ENCODE results near the gene ATOSB. TPM values are rescaled to one million over a fixed set of nuclear protein-coding genes. Genes with fewer than 3 reads are reported as not detected.
A peak's percentile ranks its signal among the peaks of the same experiment; 100 is the strongest.

Gene ATOSB
- total RNA-seq, 1 experiment from 2014 or later: 10.6 TPM

DNA sequence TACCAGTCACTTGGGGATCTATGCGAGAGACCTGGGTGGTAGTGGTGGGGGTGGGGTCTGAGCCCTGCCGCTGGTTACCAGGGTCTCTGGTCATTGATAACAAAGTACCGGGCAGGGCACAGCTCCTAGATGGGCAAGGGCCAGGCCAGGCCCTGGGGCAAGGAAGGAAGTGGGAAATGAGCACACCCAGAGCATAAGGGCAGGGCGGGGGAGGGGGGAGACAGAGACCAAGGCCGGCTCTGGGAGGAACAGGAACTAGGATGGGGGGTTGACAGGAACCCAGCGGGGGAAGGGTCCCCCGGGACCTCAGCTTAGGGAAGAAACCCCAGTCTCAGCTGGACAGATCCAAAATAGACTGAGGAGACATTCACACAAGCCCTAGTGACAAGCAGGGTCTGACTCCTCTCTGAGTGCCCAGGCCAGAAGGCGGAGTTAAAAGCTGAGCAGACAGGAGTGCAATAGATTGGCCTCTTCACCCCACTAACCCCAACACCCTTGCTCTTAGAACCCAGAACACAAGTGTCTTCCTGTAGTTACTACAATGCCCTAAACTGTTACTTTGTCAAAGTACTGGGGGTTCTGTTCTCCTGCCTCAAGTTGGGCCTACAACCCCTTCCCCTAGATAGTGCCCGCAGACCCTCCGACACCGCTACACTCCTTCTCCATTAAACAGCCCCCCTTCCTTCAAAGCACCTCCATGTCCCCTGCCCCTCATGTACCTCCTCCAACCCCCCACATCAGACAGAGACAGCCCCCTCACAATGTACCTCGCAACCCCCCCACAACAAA, 628 bp downstream of the ATOSB start:
- DNase-seq (ENCODE audit: extremely low read depth, low read depth): no peak

DNA sequence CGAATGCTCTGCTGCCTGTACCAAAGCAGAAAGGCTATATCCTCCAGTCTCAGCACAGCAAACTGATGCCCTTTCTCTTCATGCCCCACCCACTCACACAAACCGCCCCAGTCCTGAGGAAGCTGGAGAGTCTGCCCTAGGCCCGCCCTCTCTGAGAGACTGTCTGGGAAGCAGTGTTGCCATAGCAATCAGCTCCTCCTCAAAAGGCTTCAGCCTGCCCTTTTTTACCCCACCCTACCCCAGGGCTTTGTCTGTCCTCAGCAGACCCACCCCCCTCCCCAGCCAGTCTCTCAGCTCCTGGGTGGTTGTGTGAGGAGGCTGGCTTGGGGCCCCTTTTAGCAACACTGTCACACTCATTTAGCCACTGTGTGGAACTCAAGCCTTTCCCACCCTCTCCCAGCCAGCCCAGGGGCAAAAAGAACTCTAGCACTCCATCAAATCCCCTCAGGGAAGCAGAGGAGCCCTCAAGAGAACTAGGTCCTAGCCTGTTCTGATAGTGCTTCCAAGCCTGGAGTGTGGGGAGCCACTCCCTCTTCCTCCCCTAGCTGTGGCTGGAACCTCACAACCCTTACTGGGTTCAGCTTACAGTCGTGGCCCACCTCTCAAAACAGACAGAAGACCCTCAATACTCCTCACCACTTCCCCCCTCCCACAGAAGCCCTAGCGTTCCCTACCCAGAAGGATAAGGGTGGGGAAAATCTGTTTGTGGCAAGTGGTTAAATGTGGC, 1.4 kb downstream of the ATOSB start:
- peak; percentile 81 for DNase-seq (ENCODE audit: extremely low read depth, low read depth)

DNA sequence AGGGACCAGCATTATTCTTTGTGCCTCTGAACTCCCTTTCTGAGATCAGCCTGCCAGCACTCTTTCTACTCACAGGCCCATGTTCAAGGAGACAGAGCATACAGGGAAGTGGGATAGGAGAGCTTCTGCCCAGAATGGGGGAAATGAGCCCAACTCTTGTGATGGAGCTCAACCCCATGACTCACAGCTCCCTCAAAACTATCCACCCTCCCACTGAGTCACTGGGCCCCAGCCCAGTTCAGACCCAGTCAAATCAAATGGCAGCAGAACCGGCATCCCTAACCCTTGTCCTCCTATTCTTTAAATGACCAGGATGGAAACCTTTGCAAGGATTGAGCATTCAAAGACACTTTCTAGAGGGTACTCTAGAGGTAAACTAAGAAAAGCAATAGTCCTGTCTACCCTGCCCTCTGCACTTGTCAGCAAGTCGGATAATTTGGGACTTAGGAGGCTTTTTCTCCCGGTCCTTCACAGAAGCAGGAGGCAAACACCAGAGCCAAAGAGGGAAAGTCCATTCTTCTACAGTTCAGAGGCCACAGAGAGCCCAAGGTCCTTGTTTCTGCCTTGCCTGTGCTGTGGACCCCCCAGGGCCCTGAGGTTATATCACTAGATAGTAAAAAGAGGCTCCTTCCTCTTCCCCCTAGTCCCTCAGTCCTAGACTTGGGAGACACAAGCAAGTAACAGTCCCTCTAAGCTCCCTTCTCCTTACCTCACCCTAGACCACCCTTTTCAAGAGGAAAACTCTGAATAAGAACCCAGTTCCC, 3.2 kb downstream of the ATOSB start:
- DNase-seq (ENCODE audit: extremely low read depth, low read depth): no peak

DNA sequence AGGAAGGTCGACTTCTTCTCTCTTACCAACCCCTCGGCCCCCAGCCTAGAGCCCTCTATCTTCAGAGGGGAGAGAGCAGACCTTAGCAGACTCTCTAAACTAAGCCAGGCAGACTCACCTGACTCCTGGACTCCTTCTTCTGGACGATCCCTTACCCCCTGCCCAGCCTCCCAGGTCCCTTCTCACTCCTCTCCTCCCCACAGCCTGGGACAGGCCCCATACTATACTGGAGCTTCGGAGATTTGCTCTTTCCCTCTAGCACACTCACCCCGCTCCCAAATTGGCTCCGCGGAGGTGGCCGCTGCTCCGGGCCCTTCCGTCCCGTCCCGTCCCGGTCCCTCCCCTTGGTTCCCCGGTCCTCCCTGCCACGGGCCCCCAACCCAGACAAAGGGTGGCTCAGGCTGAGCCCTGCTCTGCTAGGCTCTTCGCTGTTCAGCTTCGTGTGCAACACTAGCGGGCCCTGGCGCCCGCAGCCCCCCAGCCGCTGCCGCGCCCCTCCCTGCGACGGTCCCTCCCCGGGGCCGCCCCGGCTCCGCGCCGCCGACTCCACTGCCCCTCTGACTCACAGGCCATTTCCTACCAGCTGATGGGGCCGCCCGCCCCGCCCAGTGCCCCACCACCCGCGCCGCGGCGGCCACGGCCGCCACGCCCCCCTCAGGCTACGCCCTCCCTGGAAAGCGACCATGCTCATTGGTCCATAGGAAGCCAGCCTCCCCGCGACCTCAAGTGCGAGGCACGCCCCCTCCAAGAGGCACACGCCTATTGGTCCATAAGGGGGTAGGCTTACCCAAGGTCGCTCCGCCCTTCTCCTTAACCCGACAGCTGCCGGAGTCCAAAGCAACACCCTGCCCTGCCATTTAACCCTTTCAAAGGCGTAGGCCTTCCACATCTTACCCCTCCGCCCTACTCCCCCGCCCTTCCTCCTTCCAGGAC, 4.4 kb downstream of the ATOSB start:
- peak; percentile 96 for DNase-seq (ENCODE audit: extremely low read depth, low read depth)

DNA sequence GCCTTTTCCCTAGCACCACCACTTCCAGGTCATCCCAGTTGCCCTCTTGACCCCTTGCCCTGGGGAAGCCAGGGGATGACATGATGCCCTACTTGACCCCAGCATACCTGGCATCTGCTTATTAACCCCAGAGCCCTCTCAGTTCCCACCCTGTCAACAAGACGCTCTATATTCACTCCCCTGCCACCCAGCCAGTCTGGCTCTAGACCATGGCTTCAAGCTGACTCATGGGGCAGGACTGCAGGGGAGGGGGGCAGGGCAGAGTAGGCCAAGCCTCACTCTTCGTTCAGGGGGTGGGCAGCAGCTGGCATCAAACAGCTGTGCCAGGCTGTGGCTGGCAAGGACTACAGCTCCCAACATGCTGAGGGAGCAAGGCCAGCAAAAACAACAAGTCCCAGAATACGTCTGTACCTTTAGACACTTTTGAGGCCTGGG, 5.3 kb downstream of the ATOSB start:
- DNase-seq (ENCODE audit: extremely low read depth, low read depth): no peak

DNA sequence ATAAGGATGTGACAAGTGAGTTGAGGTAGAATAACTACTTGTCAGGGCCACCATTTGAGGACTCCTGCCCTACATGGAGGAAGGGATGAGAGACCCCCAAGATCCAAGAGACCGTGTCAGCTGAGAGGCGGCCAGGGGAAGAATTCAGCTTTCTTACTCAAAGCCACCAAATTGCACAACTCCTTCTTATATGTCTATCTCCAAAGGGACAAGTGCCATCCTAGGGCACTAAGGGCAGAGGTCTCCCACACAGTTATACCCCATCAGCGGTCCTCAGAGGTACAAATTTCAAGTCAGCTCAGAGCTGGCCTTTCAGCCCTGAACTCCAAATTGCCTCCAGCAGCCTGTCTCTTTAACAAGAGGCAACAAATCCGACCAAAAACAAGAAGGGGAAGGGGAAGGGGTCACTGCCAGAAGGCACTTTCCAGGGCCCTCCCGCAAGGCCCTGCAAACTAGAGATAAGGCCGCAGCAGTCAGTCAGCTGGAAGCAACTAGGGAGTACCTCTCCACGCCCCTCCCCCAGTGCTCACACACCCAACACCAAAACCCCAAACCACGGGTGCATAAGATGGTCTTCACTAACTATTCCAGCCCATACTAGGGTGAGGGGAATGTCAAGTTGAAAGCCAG, 6.6 kb downstream of the ATOSB start:
- DNase-seq (ENCODE audit: extremely low read depth, low read depth): no peak

DNA sequence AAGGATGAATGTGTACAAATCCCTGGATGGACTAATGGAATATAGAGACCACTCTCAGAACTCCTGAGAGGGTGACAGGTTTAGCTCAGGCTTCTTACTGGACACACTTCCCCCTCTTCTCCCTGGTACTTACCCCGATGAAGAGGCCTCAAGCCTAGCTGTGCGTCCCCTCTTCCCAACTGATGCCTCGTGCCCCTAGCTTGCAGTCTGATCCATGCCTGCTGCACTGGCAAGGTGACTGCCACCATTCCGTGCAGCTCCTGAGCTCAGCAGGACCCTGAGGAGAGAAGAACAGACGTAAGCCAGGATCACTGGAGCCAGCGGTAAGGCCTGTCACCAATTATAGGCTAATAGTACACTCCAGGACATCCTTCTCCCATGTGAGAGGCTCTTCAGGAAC, 7.2 kb downstream of the ATOSB start:
- no peak for DNase-seq (ENCODE audit: extremely low read depth, low read depth)

DNA sequence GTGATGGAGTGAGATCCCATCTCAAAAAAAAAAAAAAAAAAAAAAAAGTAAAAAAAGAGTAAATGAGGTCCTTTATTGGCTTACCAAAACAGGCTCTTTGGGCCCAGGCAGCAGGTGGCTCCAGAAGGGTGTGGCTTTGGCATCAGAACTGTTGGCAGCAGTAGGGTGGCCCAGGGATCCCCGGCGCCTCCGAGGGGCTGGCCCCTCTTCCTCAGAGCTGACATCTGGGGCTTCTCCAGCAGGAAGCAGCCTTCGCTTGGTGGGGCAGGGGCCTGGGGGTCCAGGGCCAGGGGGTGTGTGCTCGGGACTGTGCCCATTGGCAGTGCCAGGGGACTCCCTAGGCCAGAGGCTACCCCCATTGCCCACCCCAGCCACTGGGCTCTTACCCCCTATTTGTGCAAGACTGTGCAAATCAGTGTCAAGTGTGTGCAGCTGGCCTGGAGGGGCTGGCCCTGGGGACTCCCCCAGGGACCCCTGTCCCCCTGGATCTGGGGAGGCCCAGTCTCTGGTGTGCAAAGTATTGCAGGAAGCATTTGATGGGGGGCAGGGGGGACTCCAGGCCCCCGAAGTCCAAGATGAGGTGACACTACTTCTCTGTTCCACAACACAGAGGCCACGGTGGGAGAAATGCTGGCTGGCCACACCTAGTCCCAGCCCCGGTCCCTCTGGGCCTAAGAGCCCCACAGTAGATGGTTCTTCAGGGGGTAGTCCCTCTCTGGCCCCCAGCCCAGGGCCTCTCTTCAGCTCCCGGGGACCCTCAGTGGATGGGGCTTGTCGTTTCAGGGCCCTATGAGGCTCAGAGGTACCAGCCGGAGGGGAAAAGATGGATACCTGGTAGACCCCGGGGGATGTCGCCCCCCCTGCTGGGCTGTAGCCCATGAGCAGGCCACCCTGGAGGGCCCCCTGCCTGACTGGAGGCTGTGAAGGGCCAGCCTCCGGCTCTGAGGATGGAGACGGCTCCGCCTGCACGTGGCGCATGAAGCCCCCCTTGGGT, 8.1 kb downstream of the ATOSB start:
- DNase-seq (ENCODE audit: extremely low read depth, low read depth): no peak

DNA sequence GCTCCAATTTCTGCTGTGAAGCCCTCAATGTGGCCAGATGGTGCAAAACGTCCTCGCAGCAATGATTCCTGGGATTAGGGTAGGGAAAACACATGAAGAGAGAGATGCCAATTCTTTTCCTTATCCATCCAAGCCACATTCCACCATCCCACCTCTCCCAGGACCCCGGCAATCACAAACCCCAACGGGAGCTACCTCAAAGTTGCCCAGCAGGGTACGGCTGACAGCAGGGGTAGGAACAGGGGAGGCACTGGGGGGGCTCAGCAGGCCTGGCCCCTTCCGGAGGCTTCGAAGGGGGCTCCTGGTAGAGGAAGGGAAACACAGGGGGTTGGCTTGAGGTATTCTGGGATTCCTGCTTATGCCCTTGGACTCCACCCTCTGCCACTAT, 9.3 kb downstream of the ATOSB start:
- no peak for DNase-seq (ENCODE audit: extremely low read depth, low read depth)

DNA sequence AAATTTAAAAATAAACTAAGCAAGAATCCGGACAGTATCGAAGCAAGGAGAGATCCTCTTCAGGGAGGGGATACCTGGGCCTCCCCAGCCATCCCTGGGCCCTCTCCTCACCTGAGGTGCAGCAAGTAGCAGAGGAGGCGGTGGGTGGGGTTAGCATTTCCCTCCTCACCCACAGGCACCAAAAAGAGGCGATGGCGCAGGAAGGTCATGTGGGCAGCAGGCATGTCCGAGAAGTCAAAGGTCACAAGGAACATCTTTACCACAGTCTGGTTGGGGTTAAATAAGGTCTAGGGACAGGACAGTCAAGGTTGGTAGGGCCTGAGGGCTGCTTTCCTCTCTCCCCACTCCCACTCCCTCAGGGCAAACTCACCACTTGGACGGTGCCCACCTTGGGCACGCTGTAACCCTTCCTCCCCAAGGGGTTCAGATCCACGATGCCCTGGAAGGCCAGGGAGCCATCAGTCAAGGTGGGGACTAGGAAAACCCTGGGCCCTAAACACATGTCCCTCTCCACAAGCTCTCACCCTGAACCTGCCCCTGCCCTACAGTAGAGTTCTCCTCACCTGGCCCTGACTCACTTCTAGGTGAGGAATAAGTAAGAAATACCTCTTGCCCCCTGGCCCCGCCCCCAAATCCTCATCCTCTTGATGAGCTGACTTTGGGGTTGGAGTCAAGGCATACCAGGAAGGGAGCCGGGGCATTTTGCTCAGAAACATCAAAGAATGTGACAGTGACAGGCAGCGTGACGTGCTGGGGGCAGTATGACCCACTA, 9.9 kb downstream of the ATOSB start:
- DNase-seq (ENCODE audit: extremely low read depth, low read depth): no peak

DNA sequence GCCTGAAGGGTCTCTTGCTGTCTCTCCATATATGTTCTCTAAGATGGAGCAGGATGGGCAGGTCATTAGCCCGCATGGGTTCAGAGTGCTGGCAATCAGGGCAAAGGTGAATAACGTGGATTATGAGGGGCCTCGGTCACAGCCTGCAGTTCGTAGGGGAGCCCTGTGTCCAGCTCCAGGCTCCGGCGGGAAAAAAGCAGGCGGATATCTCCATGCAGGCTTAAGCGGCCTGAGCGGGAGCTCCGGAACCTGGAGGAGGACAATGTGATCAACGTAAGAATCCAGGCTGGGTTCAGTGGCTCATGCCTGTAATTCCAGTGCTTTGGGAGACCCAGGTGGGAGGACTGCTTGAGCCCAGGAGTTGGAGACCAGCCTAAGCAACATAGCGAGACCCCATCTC, 10.5 kb downstream of the ATOSB start:
- no peak for DNase-seq (ENCODE audit: extremely low read depth, low read depth)

DNA sequence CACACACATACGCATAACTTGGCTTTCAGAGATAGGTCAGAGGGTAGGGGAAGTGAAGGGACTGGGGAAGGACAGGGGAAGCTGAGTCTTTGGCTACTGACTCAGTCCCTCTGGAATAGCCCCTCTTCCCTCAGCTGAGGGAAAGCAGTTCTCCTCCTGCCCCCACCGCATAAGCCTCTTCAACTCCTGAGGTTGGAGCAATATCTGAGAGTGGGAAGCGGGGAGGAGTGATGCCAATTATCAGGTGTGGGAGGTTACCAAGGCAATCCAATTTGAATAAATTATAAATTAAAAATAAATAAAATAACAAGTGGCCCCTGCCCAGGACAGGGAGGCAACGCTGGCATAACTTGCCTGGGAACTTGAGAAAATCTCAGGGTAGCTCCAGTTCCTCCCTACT, 11.1 kb downstream of the ATOSB start:
- DNase-seq (ENCODE audit: extremely low read depth, low read depth): no peak

DNA sequence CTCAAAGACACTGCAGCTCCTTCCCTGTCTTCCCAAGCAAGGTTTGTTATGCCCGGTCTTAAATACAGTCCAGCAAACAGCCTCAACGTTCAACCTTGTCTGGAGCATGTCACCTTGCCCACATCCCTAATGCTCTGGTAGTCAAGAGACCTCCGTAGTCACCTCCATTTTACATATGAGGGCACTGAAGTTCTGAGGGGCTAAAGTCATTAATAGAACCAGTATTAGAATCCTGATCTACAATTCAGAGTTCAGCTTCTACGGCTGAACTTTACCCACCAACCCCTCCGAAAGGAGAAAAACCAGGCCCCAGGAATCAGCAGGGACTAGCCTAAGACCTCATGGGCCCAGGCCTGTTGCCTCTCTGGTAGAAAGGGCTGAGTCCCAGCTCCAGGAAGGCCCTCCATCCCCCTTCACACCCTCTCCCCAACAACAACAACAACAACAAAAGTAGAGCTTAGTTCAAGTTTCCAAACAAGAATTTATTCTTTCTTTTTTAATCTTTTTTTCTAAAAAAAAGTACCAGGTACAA, 11.9 kb downstream of the ATOSB start:
- DNase-seq (ENCODE audit: extremely low read depth, low read depth): no peak

DNA sequence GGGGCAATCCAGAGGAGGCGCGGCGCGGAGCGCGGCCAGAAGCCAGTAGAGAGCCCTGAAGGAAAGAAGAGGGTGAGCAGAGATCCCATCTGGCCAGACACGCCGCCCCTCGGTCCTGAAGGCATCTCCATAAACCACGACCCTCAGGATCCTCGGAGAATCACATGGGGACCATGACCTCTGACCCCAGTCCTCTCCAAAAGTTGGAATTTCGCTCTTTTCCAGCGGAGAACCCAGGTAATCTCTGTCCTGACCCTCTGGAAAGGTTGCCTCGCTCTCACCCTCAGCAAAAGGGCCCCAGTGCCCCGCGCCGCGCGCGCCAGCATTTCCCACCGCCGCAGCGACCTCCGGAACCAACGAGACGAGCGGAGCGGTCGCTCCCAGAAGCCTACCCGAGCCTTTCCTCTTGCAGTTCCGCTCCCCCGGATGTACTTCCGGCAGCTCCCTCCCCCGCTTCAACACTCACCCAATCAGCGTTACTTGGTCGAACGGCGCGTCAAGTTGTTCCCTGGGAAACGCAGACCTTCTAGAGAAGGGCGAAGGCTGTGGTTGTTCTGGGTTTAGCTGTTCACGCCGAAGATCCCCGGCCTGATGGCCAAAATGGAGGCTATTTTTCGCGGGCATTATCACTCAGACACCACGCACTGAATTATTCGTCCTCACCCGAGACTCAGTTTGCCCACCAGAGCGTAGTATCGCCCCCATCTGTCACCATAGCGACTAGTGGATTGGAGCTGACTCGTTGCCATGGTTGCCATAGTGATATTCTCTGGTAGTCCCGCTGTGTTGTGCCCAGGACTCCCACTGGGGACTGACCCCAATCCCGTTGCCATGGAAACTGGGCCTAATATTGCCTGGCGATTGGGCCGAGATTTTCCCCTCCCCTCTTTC, 12.6 kb downstream of the ATOSB start, which contains the start of gene STOML2:
STOML2 (minus strand) TSS at position 363 of the 891 bp plus-strand sequence; CDS start at position 326, 37 bp downstream.
- DNase-seq (ENCODE audit: extremely low read depth, low read depth): peak; percentile 89

DNA sequence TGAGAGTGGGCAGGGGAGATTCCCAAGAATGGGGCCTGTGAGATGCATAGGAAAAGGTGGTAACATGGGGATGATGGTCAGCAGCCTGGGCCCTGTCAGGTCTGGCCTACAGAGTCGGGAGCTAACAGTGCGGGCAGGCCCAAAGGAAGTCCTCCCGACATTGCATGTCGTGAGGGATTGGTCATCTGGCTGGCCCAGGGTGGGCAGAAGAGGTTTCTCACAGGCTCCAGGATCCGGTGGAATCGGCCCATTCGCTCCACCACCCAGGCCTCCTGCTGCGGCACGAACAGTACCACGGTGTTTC, 13.2 kb downstream of the ATOSB start:
- DNase-seq (ENCODE audit: extremely low read depth, low read depth): no peak

DNA sequence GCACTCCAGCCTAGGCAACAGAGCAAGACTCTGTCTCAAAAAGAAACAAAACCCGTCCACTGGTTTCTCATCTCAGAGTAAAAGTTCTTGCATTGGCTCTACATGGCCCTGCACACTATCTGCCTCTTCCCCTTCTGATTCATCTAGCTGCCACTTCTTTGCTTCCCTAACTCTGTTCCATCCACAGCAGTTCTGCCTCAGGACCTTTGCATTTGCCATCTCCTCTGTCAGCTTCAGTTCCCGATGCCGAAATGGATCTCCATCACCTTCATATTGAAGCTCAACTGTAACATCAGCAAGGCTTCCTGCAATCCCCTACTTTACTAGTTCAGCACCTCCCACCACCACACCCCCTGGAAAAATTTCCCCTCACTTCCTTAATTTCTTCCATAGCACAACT, 18.1 kb downstream of the ATOSB start:
- no peak for DNase-seq (ENCODE audit: extremely low read depth, low read depth)
